ENCODE results near the gene TNK1. TPM values are rescaled to one million over a fixed set of nuclear protein-coding genes. Genes with fewer than 3 reads are reported as not detected.

Gene TNK1
- total and polyA plus RNA-seq, 9 of the 15 experiments (the other 6 are each of a cell fraction or from before 2014, with no cell fraction given), result 0.28 to 5.2 (median 2.1) TPM

DNA sequence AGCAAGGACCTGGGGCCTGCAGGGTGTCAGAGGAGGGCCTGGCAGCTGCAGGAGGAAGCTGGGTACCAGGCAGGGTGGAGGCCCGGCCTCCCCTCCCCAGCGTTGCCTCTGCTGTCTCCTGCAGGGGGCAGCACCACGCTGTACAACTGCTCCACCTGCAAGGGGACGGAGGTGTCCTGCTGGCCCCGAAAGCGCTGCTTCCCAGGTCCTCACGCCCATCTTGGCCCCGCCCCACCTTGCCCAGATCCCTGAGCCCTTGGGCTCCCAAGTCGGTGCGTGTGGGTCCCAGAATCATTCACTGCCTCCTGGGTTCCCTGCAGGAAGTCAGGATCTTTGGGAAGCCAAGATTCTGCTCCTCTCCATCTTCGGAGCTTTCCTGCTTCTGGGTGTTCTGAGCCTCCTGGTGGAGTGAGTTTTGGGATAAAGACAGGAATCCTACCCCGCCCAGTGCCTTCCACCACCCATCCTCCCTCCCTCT is 24.8 kb upstream of the TNK1 start:
- intact Hi-C loops (cut with micrococcal nuclease), result loop anchor here (5.0 kb wide), 2 partner anchors 146 to 206 kb away; partner anchors contain the start of gene SENP3
- Histone ChIP-seq H3K9me3 (replicated peaks; ENCODE audit: control insufficient read depth, insufficient read depth, low read depth, low read length) (no peaks in the 10 kb centered on the region), H3K36me3 (ENCODE audit: control insufficient read depth, insufficient read depth, low read length) (no peaks in the 10 kb centered on the region), H3K27ac (ENCODE audit: extremely low read depth, low read depth, low read length) (no peak overlapping the region), H3K79me2 (ENCODE audit: control insufficient read depth, insufficient read depth, low read length) (peaks cover 3% of the 10 kb centered on the region), H3K4me1 (replicated peaks in 1 of 2; ENCODE audit: control insufficient read depth in 2 of 2, insufficient read depth in 2 of 2, low read length in 2 of 2) (peaks cover 0 to 37% of the 10 kb centered on the region in 2 experiments; a peak in 3 of 5 replicates), H4K20me1 (replicated peaks; ENCODE audit: control insufficient read depth, insufficient read depth, low read length) (no peaks in the 10 kb centered on the region), H3K4me3 (no peak overlapping the region), H3K4me2 (ENCODE audit: insufficient read depth, low read length) (peak overlapping the region; percentile 54; the same call in 1 of the 2 replicates), H3K27me3 (ENCODE audit: control insufficient read depth in 2 of 2, insufficient read depth in 2 of 2, low read length in 2 of 2) (no peaks in the 10 kb centered on the region), H3K9ac (ENCODE audit: insufficient read depth in 1 of 2, low read depth in 2 of 2, low read length in 2 of 2) (peak overlapping the region in 1 of 2 experiments; percentile 68; a peak in 2 of 4 replicates), H3K9me1 (ENCODE audit: control insufficient read depth, insufficient read depth, low read length) (no peaks in the 10 kb centered on the region), H2AFZ (ENCODE audit: low read depth, low read length) (0 out of 2 replicates have a peak overlapping the region, but pooled peaks have one; percentile 48)
- BruUV-seq (replicated peaks), result no TSS peak
- peak; percentile 78 to 86 (median 81) for DNase-seq (ENCODE audit: extremely low read depth in 1 of 4, low spot score in 3 of 4)
- ChIA-PET CTCF (ENCODE audit: low intra/inter-chr PET ratio) (interaction anchor here (0.6 to 1.7 kb wide), 3 partner anchors 127 to 220 kb away, joined by 3 to 9 read pairs (median 5); no protein-coding TSS in a partner anchor), POLR2A (interaction anchor here (0.6 to 1.6 kb wide), 6 partner anchors 24 to 230 kb away, joined by 3 to 7 read pairs (median 4); no protein-coding TSS in a partner anchor)
- 5% methylated on average over 11 of the region's 12 CpGs for WGBS (ENCODE audit: insufficient coverage, low coverage, missing lambda C conversion rate)
- ATAC-seq, result peak; percentile 77
- in situ Hi-C loops (cut with MboI), result loop anchor here (10.0 kb wide), 1 partner anchor 199 kb away; the partner anchor contains the start of gene TNFSF13
- peak; percentile 88 for FAIRE-seq
- TF ChIP-seq CREM (IDR thresholded peaks at IDR 0.05; ENCODE audit: low read depth) (0 out of 2 replicates have a peak, but pooled peaks have one; percentile 41), HLTF (IDR thresholded peaks at IDR 0.05) (no peak), ARID2 (IDR thresholded peaks at IDR 0.05) (peak; percentile 9; the same call in 1 of the 2 replicates), YY1 (IDR thresholded peaks at IDR 0.05; ENCODE audit: borderline replicate concordance in 1 of 3, control insufficient read depth in 1 of 3, extremely low read depth in 1 of 3, insufficient read depth in 3 of 3, insufficient read length in 1 of 3, insufficient replicate concordance in 2 of 3, low read depth in 1 of 3, low read length in 2 of 3) (peak in 2 of 3 experiments; percentile 21 to 46), PHTF2 (CRISPR knock-in tag; IDR thresholded peaks at IDR 0.05) (no peak), RAD21 (CRISPR knock-in tag; conservative IDR thresholded peaks at IDR 0.05 in 1 of 2, IDR thresholded peaks at IDR 0.05 in 1 of 2) (peak; percentile 78 to 90), SMC3 (conservative IDR thresholded peaks at IDR 0.05; ENCODE audit: insufficient read depth, low read depth, low read length) (peak; percentile 79), GTF2E2 (tag; IDR thresholded peaks at IDR 0.05) (no peak)
- TF ChIP-seq, protein P1, sequence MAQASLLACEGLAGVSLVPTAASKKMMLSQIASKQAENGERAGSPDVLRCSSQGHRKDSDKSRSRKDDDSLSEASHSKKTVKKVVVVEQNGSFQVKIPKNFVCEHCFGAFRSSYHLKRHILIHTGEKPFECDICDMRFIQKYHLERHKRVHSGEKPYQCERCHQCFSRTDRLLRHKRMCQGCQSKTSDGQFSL (CRISPR knock-in tag; IDR thresholded peaks at IDR 0.05), result peak; percentile 67; the same call in 1 of the 2 replicates
- TF ChIP-seq, protein P1 (tag; IDR thresholded peaks at IDR 0.05), result no peak
- TF ChIP-seq, protein P2, sequence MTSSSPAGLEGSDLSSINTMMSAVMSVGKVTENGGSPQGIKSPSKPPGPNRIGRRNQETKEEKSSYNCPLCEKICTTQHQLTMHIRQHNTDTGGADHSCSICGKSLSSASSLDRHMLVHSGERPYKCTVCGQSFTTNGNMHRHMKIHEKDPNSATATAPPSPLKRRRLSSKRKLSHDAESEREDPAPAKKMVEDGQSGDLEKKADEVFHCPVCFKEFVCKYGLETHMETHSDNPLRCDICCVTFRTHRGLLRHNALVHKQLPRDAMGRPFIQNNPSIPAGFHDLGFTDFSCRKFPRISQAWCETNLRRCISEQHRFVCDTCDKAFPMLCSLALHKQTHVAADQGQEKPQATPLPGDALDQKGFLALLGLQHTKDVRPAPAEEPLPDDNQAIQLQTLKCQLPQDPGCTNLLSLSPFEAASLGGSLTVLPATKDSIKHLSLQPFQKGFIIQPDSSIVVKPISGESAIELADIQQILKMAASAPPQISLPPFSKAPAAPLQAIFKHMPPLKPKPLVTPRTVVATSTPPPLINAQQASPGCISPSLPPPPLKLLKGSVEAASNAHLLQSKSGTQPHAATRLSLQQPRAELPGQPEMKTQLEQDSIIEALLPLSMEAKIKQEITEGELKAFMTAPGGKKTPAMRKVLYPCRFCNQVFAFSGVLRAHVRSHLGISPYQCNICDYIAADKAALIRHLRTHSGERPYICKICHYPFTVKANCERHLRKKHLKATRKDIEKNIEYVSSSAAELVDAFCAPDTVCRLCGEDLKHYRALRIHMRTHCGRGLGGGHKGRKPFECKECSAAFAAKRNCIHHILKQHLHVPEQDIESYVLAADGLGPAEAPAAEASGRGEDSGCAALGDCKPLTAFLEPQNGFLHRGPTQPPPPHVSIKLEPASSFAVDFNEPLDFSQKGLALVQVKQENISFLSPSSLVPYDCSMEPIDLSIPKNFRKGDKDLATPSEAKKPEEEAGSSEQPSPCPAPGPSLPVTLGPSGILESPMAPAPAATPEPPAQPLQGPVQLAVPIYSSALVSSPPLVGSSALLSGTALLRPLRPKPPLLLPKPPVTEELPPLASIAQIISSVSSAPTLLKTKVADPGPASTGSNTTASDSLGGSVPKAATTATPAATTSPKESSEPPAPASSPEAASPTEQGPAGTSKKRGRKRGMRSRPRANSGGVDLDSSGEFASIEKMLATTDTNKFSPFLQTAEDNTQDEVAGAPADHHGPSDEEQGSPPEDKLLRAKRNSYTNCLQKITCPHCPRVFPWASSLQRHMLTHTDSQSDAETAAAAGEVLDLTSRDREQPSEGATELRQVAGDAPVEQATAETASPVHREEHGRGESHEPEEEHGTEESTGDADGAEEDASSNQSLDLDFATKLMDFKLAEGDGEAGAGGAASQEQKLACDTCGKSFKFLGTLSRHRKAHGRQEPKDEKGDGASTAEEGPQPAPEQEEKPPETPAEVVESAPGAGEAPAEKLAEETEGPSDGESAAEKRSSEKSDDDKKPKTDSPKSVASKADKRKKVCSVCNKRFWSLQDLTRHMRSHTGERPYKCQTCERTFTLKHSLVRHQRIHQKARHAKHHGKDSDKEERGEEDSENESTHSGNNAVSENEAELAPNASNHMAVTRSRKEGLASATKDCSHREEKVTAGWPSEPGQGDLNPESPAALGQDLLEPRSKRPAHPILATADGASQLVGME (CRISPR knock-in tag; IDR thresholded peaks at IDR 0.05), result peak; percentile 82; the same call in 1 of the 2 replicates
- TF ChIP-seq, protein P3, sequence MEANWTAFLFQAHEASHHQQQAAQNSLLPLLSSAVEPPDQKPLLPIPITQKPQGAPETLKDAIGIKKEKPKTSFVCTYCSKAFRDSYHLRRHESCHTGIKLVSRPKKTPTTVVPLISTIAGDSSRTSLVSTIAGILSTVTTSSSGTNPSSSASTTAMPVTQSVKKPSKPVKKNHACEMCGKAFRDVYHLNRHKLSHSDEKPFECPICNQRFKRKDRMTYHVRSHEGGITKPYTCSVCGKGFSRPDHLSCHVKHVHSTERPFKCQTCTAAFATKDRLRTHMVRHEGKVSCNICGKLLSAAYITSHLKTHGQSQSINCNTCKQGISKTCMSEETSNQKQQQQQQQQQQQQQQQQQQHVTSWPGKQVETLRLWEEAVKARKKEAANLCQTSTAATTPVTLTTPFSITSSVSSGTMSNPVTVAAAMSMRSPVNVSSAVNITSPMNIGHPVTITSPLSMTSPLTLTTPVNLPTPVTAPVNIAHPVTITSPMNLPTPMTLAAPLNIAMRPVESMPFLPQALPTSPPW (CRISPR knock-in tag; IDR thresholded peaks at IDR 0.05), result peak; percentile 56; the same call in 1 of the 2 replicates
